CD14-positive monocyte (primary cell): ENCODE results near the gene NUP214. TPM values are rescaled to one million over a fixed set of nuclear protein-coding genes. Genes with fewer than 3 reads are reported as not detected.

ENCODE experiments used
- DNase-seq, 3 donors: peaks; one replicate each; pipeline ENCODE4 v3.0.0-alpha.2; 2011 to 2022
- H2AFZ ChIP-seq: 2 replicates; pipeline ENCODE4 v1.6.0; 2012; ENCODE audit warnings: mild to moderate bottlenecking, low read depth, low read length, inconsistent platforms; ENCODE audit not compliant: insufficient read depth, poor library complexity, severe bottlenecking
- H3K27ac ChIP-seq, 2 donors: 1 replicate in 1 of 2; 2 replicates in 1 of 2; pipeline ENCODE4 v1.5.1; 2012 to 2013; ENCODE audit warnings: low read length in 2 of 2, control low read depth in 1 of 2, inconsistent platforms in 1 of 2, low read depth in 1 of 2, mild to moderate bottlenecking in 1 of 2
- H3K27me3 ChIP-seq, 2 donors: one replicate each; pipeline versions ENCODE4 v1.6.0 to v1.6.1; 2011 to 2013; ENCODE audit warnings: low read length in 2 of 2; ENCODE audit not compliant: control insufficient read depth in 2 of 2, insufficient read depth in 2 of 2
- H3K36me3 ChIP-seq, 2 donors: replicated peaks in 1 of 2; 1 replicate in 1 of 2; 2 replicates in 1 of 2; pipeline versions ENCODE4 v1.5.1 to v1.6.1; 2012 to 2013; ENCODE audit warnings: low read length in 2 of 2, control low read depth in 1 of 2, inconsistent platforms in 1 of 2, mild to moderate bottlenecking in 1 of 2; ENCODE audit not compliant: insufficient read depth in 2 of 2, control insufficient read depth in 1 of 2
- H3K4me1 ChIP-seq, 2 donors: 1 replicate in 1 of 2; 2 replicates in 1 of 2; pipeline versions ENCODE4 v1.5.1 to v1.6.1; 2012 to 2013; ENCODE audit warnings: low read length in 2 of 2, control low read depth in 1 of 2, inconsistent platforms in 1 of 2, mild to moderate bottlenecking in 1 of 2, moderate library complexity in 1 of 2; ENCODE audit not compliant: insufficient read depth in 2 of 2, control insufficient read depth in 1 of 2
- H3K4me2 ChIP-seq: replicated peaks from 2 replicates; pipeline ENCODE3; 2012; ENCODE audit warnings: low read length, moderate library complexity, mild to moderate bottlenecking; ENCODE audit not compliant: poor library complexity, severe bottlenecking; ENCODE audit errors: extremely low read depth
- H3K4me3 ChIP-seq, 3 experiments: fragments of 200-600 bp in 1 of 3; sonication (generic) in 1 of 3; replicated peaks in 1 of 3; 1 replicate in 2 of 3; 2 replicates in 1 of 3; pipeline ENCODE4 v1.5.1; 2011 to 2013; ENCODE audit warnings: low read length in 3 of 3, mild to moderate bottlenecking in 3 of 3, control low read depth in 2 of 3, low read depth in 2 of 3, inconsistent platforms in 1 of 3, moderate library complexity in 1 of 3
- H3K79me2 ChIP-seq: 2 replicates; pipeline ENCODE4 v1.6.0; 2012; ENCODE audit warnings: mild to moderate bottlenecking, control low read depth, inconsistent platforms, low read length, moderate library complexity; ENCODE audit not compliant: insufficient read depth
- H3K9ac ChIP-seq: 2 replicates; pipeline ENCODE4 v1.6.0; 2017; ENCODE audit warnings: low read length, mild to moderate bottlenecking; ENCODE audit not compliant: insufficient read depth, poor library complexity, severe bottlenecking
- H3K9me3 ChIP-seq, 2 donors: replicated peaks in 1 of 2; 1 replicate in 1 of 2; 2 replicates in 1 of 2; pipeline versions ENCODE4 v1.5.1 to v1.6.1; 2012 to 2013; ENCODE audit warnings: low read length in 2 of 2, control low read depth in 1 of 2; ENCODE audit not compliant: control insufficient read depth in 1 of 2, insufficient read depth in 1 of 2
- H4K20me1 ChIP-seq: 2 replicates; pipeline ENCODE4 v1.6.0; 2012; ENCODE audit warnings: mild to moderate bottlenecking, low read length, control low read depth, moderate library complexity; ENCODE audit not compliant: insufficient read depth
- H3K27ac Mint-ChIP-seq, 7 donors: one replicate each; pipeline ENCODE4 v1.8.0; 2020; ENCODE audit warnings: mild to moderate bottlenecking in 7 of 7, mixed read lengths in 7 of 7, moderate library complexity in 6 of 7, inconsistent platforms in 2 of 7
- H3K27me3 Mint-ChIP-seq, 3 donors: one replicate each; pipeline ENCODE4 v1.8.0; 2021 to 2022; ENCODE audit warnings: low read depth in 3 of 3, mild to moderate bottlenecking in 3 of 3, mixed read lengths in 3 of 3, moderate library complexity in 3 of 3, inconsistent platforms in 1 of 3
- H3K36me3 Mint-ChIP-seq, 2 donors: one replicate each; pipeline ENCODE4 v1.8.0; 2020; ENCODE audit warnings: mixed read lengths in 2 of 2, inconsistent platforms in 1 of 2, mild to moderate bottlenecking in 1 of 2
- H3K4me1 Mint-ChIP-seq: one replicate; pipeline ENCODE4 v1.8.0; 2020; ENCODE audit warnings: mild to moderate bottlenecking, mixed read lengths
- H3K4me3 Mint-ChIP-seq, 2 donors: one replicate each; pipeline ENCODE4 v1.8.0; 2020; ENCODE audit warnings: mild to moderate bottlenecking in 2 of 2, mixed read lengths in 2 of 2, moderate library complexity in 1 of 2
- H3K9me3 Mint-ChIP-seq, 7 donors: one replicate each; pipeline ENCODE4 v1.8.0; 2020 to 2022; ENCODE audit warnings: mixed read lengths in 7 of 7, mild to moderate bottlenecking in 6 of 7, moderate library complexity in 6 of 7, inconsistent platforms in 2 of 7
- WGBS: methylation state at CpG from one replicate; pipeline ENCODE4 v1.1.5; 2013; ENCODE audit warnings: missing lambda C conversion rate; ENCODE audit not compliant: insufficient coverage; 5-methylcytosine and 5-hydroxymethylcytosine counted together
- intact Hi-C, 2 donors: fragments of 100-400 bp; cut with micrococcal nuclease; formaldehyde crosslinking; loops; one replicate each; pipeline versions ENCODE4 v1.15.0 to v1.15.1; 2023
- polyA plus RNA-seq, 3 donors: library from polyadenylated mRNA; depleted of rRNA in 1 of 3; unstranded in 2 of 3; stranded (reverse) in 1 of 3; fragments of 300-500 nt in 2 of 3; fragments of >200 nt in 1 of 3; fragmentation: Illumina TruSeq in 2 of 3; gene quantifications; 1 replicate in 2 of 3; 2 replicates in 1 of 3; pipeline ENCODE4 v1.2.3, GENCODE V29; 2012 to 2021
- TF ChIP-seq, protein P1 (sequence below): fragments of 200-600 bp; IDR thresholded peaks from one replicate; pipeline ENCODE4 v1.8.0; 2022; ENCODE audit warnings: antibody characterized with exemption, mild to moderate bottlenecking

The NUP214 gene
- polyA plus RNA-seq, 3 donors = 94.9 to 329 (median 214) TPM

DNA sequence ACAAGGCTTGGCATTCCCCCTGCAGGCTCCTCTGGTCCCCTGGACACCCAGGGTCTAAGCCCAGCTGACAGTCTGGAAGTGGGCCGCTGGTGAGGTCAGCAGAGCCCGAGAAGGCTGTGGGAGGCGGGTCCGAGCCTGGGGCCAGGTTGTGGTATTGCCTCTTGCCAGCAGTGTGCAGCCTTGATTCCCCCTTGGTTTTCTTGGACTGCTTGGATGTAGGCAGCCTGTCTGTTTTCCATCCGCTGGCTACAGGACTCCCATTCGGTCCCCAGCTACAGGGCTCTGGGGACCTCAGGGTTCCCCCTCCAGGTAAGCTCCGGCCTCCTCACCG, 27.5 kb upstream of the NUP214 start:
- H3K9ac ChIP-seq = no peak overlapping the region
- no peaks in the 10 kb centered on the region for H3K79me2 ChIP-seq
- no peak overlapping the region for H3K4me3 ChIP-seq
- TF ChIP-seq, protein P1, sequence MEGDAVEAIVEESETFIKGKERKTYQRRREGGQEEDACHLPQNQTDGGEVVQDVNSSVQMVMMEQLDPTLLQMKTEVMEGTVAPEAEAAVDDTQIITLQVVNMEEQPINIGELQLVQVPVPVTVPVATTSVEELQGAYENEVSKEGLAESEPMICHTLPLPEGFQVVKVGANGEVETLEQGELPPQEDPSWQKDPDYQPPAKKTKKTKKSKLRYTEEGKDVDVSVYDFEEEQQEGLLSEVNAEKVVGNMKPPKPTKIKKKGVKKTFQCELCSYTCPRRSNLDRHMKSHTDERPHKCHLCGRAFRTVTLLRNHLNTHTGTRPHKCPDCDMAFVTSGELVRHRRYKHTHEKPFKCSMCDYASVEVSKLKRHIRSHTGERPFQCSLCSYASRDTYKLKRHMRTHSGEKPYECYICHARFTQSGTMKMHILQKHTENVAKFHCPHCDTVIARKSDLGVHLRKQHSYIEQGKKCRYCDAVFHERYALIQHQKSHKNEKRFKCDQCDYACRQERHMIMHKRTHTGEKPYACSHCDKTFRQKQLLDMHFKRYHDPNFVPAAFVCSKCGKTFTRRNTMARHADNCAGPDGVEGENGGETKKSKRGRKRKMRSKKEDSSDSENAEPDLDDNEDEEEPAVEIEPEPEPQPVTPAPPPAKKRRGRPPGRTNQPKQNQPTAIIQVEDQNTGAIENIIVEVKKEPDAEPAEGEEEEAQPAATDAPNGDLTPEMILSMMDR = no peak
- Mint-ChIP-seq H3K27ac (no peak overlapping the region), H3K4me1 (peaks cover 8% of the 10 kb centered on the region), H3K36me3 (peaks cover 0 to 4% of the 10 kb centered on the region in 2 donors), H3K9me3 (peaks cover 0 to 7% (median 0%) of the 10 kb centered on the region in 7 donors), H3K4me3 (no peak overlapping the region), H3K27me3 (peaks cover 34 to 44% (median 41%) of the 10 kb centered on the region in 3 donors)
- WGBS = 96% methylated on average over 8 of the region's 8 CpGs
- H2AFZ ChIP-seq = no peak overlapping the region
- no peak overlapping the region for H3K4me2 ChIP-seq
- peaks cover 10 to 37% of the 10 kb centered on the region in 2 donors for H3K27me3 ChIP-seq
- intact Hi-C loops = no loop called here
- peaks cover 0 to 5% of the 10 kb centered on the region in 2 donors for H3K9me3 ChIP-seq
- H4K20me1 ChIP-seq = no peaks in the 10 kb centered on the region
- no peak overlapping the region for H3K27ac ChIP-seq
- DNase-seq = no peak
- H3K36me3 ChIP-seq = no peaks in the 10 kb centered on the region
- peaks cover 4 to 6% of the 10 kb centered on the region in 2 donors for H3K4me1 ChIP-seq

DNA sequence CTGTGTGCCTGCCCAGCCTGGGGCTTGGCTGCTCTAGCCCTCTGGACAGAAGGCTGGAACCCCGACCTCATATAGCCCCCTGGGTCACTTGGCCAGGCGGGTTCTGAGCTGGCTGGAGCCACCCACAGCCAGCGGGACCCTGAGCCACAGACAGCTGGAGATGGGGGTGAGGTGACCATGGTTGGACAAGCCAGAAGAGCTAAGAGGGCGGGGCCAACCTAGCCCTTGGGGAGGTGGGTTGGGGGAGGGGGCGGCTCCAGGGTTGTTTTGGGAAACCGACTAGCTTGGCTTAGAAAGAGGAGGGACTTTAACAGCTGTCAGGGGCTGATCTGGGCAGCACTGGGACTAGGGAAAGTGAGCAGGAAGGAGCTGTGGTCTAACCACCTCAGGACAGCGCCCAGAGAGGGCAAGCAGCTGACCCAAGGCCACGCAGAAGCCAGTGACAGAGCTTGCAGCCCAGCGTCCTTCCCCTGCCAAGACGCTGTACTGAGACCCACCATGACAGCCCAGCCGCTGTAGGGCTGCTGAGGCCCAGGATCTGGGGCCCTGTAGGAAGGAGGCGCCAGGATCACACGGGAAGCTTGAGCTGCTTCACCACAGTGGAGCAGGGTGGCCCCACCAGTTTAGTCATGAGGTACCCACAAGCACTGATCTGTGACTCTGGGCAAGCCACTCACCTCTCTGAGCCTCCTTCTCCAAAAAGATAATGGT, 26.8 kb upstream of the NUP214 start:
- Histone ChIP-seq H3K27me3 (peaks cover 10 to 37% of the 10 kb centered on the region in 2 donors), H3K79me2 (no peaks in the 10 kb centered on the region), H3K27ac (no peak overlapping the region), H3K36me3 (no peaks in the 10 kb centered on the region), H3K4me2 (no peak overlapping the region), H2AFZ (no peak overlapping the region), H3K9me3 (peaks cover 0 to 5% of the 10 kb centered on the region in 2 donors), H3K9ac (no peak overlapping the region), H3K4me1 (peaks cover 4 to 6% of the 10 kb centered on the region in 2 donors), H4K20me1 (no peaks in the 10 kb centered on the region), H3K4me3 (no peak overlapping the region)
- peaks cover 0 to 4% of the 10 kb centered on the region in 2 donors for H3K36me3 Mint-ChIP-seq
- TF ChIP-seq, protein P1 = no peak
- peaks cover 0 to 7% (median 0%) of the 10 kb centered on the region in 7 donors for H3K9me3 Mint-ChIP-seq
- H3K27ac Mint-ChIP-seq = no peak overlapping the region
- no peak for DNase-seq
- intact Hi-C loops = no loop called here
- H3K27me3 Mint-ChIP-seq = peaks cover 34 to 44% (median 41%) of the 10 kb centered on the region in 3 donors
- no peak overlapping the region for H3K4me3 Mint-ChIP-seq
- WGBS = 91% methylated on average over 10 of the region's 13 CpGs
- H3K4me1 Mint-ChIP-seq = peaks cover 8% of the 10 kb centered on the region
